GM12878 (cell line): ENCODE data around the gene FAM222B. TPM values are rescaled to one million over a fixed set of nuclear protein-coding genes. Genes with fewer than 3 reads are reported as not detected.
A peak's percentile ranks its signal among the peaks of the same experiment; 100 is the strongest.
"Not testable (repeated sequence)": the region's sequence is repeated elsewhere in the genome, so short reads cannot be mapped to it uniquely, and the experiment has no call there.

Experiments
- ATAC-seq: fragments of 200-7000 bp; cut with Tn5 transposase; 3 replicates; pipeline ENCODE4 v1.9.1; 2020; ENCODE audit warnings: mild to moderate bottlenecking, moderate library complexity
- BruUV-seq: library from RNA; stranded (reverse); fragments of 400-500 nt; replicated peaks from 2 replicates; lab custom pipeline; 2021; lab: Mats Ljungman, UMichigan
- CTCF ChIA-PET: fragments of 300-600 bp; sonication (Branson Sonifier 250); formaldehyde crosslinking; extraction: SDS; loops from one replicate; lab custom pipeline; 2021; ENCODE audit warnings: inconsistent platforms; lab: Yijun Ruan, JAX
- POLR2A ChIA-PET: fragments of 350-600 bp; formaldehyde crosslinking; extraction: SDS; loops from one replicate; lab custom pipeline; 2021; ENCODE audit warnings: inconsistent platforms; lab: Charles Lee
- RAD21 ChIA-PET: fragments of 300-600 bp; sonication (Branson Sonifier 250); formaldehyde crosslinking; loops from one replicate; lab custom pipeline; 2023; ENCODE audit warnings: antibody characterized with exemption; ENCODE audit not compliant: unreplicated experiment; lab: Charles Lee
- SMC1A ChIA-PET: fragments of 300-600 bp; sonication (Branson Sonifier 250); formaldehyde crosslinking; loops from one replicate; lab custom pipeline; 2023; ENCODE audit not compliant: unreplicated experiment, uncharacterized antibody; lab: Charles Lee
- DNase-seq: peaks from one replicate; pipeline ENCODE4 v3.0.0-alpha.2; 2011; ENCODE audit warnings: low read depth, low spot score
- FAIRE-seq: peaks from 3 replicates; lab custom pipeline; 2011; peaks lifted over from hg19 to GRCh38; lab: Jason Lieb, UNC
- H2AFZ ChIP-seq: 2 replicates; pipeline ENCODE4 v1.6.0; 2011; ENCODE audit warnings: low read depth, low read length, control low read depth; ENCODE audit not compliant: control insufficient read depth
- H3K27ac ChIP-seq: 2 replicates; pipeline ENCODE4 v1.5.1; 2011; ENCODE audit warnings: control low read depth; ENCODE audit not compliant: control insufficient read depth, insufficient read depth
- H3K27me3 ChIP-seq, 2 experiments: replicated peaks in 1 of 2; 2 replicates each; pipeline versions ENCODE4 v1.6.0 to v1.6.1; 2011; ENCODE audit warnings: low read length in 1 of 2; ENCODE audit not compliant: control insufficient read depth in 2 of 2, insufficient read depth in 2 of 2
- H3K36me3 ChIP-seq, 2 experiments: 2 replicates each; pipeline ENCODE4 v1.5.1; 2011; ENCODE audit warnings: low read length in 1 of 2; ENCODE audit not compliant: control insufficient read depth in 2 of 2, insufficient read depth in 2 of 2
- H3K4me1 ChIP-seq: 2 replicates; pipeline ENCODE4 v1.6.1; 2011; ENCODE audit warnings: mild to moderate bottlenecking, low read length, moderate library complexity, mixed read lengths; ENCODE audit not compliant: control insufficient read depth, insufficient read depth
- H3K4me2 ChIP-seq: 2 replicates; pipeline ENCODE4 v1.6.0; 2011; ENCODE audit warnings: control low read depth; ENCODE audit not compliant: control insufficient read depth, insufficient read depth
- H3K4me3 ChIP-seq: fragments of 200-600 bp; sonication (generic); 2 replicates; pipeline ENCODE4 v1.5.1; 2016
- H3K79me2 ChIP-seq: 2 replicates; pipeline ENCODE4 v1.6.0; 2011; ENCODE audit warnings: low read length; ENCODE audit not compliant: control insufficient read depth, insufficient read depth
- H3K9ac ChIP-seq: 2 replicates; pipeline ENCODE4 v1.8.0; 2011; ENCODE audit warnings: low read length, control low read depth, mixed read lengths; ENCODE audit not compliant: control insufficient read depth, insufficient read depth
- H3K9me3 ChIP-seq: replicated peaks from 3 replicates; pipeline ENCODE4 v1.5.1; 2011; ENCODE audit warnings: mild to moderate bottlenecking, low read length; ENCODE audit not compliant: control insufficient read depth, insufficient read depth
- H4K20me1 ChIP-seq: 2 replicates; pipeline ENCODE4 v1.6.0; 2011; ENCODE audit not compliant: control insufficient read depth, insufficient read depth
- POLR2A ChIP-seq: IDR thresholded peaks from 2 replicates; pipeline ENCODE4 v1.6.1; 2011; ENCODE audit warnings: low read depth, mild to moderate bottlenecking, low read length
- POLR2AphosphoS5 ChIP-seq: IDR thresholded peaks from 2 replicates; pipeline ENCODE4 v1.6.1; 2011; ENCODE audit warnings: mild to moderate bottlenecking, low read length, inconsistent platforms
- WGBS: methylation state at CpG from one replicate; pipeline ENCODE4 v1.1.6; 2016; ENCODE audit warnings: low lambda C conversion rate; ENCODE audit not compliant: insufficient replicate concordance, insufficient coverage; ENCODE audit errors: missing lambda C conversion rate; 5-methylcytosine and 5-hydroxymethylcytosine counted together
- in situ Hi-C: fragments of 300-500 bp; cut with MboI; formaldehyde crosslinking; loops from 9 replicates; pipeline ENCODE4 v1.14.3; 2018; ENCODE audit warnings: mixed read lengths
- intact Hi-C: fragments of 100-400 bp; cut with micrococcal nuclease; formaldehyde crosslinking; loops from one replicate; pipeline ENCODE4 v1.14.2; 2022; ENCODE audit not compliant: unreplicated experiment
- polyA plus RNA-seq, 11 experiments: library from polyadenylated mRNA; depleted of rRNA in 4 of 11; unstranded in 6 of 11; stranded (reverse) in 5 of 11; fragments of >200 nt; fragmentation: Nextera tagmentation in 4 of 11; fragmentation: Illumina TruSeq in 1 of 11; extraction: Ambion mirVana in 4 of 11; extraction: Trizol in 1 of 11; gene quantifications; 1 replicate in 1 of 11; 2 replicates in 10 of 11; pipeline versions ENCODE4 v1.2.1 to v1.2.3, GENCODE V29; 2011 to 2016; ENCODE audit warnings: inconsistent platforms in 2 of 11, missing spikeins in 2 of 11, low read depth in 1 of 11
- total RNA-seq, 4 experiments: library from RNA; depleted of rRNA in 3 of 4; stranded (reverse); fragments of >200 nt in 3 of 4; fragmentation: Illumina TruSeq in 1 of 4; extraction: Trizol in 1 of 4; gene quantifications; 2 replicates each; pipeline versions ENCODE4 v1.2.1 to v1.2.3, GENCODE V29; 2013 to 2021

Gene FAM222B
- total and polyA plus RNA-seq, 10 of the 15 experiments (the other 5 are each of a cell fraction or from before 2014, with no cell fraction given), result 2.8 to 18.3 (median 6.4) TPM

DNA sequence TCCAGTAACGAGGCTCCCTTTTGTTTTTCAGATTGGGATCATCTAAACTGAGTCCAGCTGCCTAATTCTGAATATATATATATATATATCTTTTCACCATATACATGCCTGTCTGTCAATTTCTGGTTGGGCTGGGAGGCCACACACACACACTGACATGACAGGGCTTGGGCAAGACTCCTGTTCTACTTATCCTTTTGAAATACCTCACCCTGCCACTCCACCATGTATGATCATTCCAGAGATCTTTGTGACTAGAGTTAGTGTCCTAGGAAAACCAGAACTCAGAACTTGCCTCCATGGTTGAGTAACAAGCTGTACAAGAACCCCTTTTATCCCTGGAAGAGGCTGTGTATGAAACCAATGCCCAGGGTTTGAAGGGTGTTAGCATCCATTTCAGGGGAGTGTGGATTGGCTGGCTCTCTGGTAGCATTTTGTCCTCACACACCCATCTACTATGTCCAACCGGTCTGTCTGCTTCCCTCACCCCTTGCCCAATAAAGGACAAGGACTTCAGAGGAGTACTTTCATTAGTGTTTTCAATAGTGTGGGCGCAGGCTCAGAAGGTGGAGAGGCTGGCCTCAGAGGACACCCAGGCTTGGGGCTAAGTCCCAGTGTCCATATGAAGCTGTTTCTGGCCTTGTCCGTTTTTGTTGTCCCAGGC is 118.6 kb downstream of the FAM222B start:
- H2AFZ ChIP-seq, H3K9ac ChIP-seq, in situ Hi-C loops, H4K20me1 ChIP-seq, DNase-seq, ATAC-seq, FAIRE-seq, H3K9me3 ChIP-seq, BruUV-seq, H3K27me3 ChIP-seq: not testable (repeated sequence)
- RAD21 ChIA-PET, result interaction anchor here (1.4 to 6.8 kb wide), 3 partner anchors 12 to 39 kb away, joined by 5 to 375 read pairs (median 109); partner anchors contain the start of genes PROCA1 and TRAF4
- POLR2A ChIA-PET, result interaction anchor here (0.6 to 17.2 kb wide), 3 partner anchors 15 to 49 kb away, joined by 3 to 485 read pairs (median 6); partner anchors contain the start of gene TRAF4
- peaks cover 45% of the 10 kb centered on the region for H3K79me2 ChIP-seq
- H3K36me3 ChIP-seq, result peaks cover 12 to 20% of the 10 kb centered on the region in 2 experiments; a peak in 3 of 4 replicates
- peaks cover 19% of the 10 kb centered on the region for H3K4me1 ChIP-seq
- peak overlapping the region; percentile 82; the same call in 1 of the 2 replicates for H3K4me2 ChIP-seq
- intact Hi-C loops, result loop anchor here (10.0 kb wide), 1 partner anchor 391 kb away; no protein-coding TSS in a partner anchor
- SMC1A ChIA-PET, result interaction anchor here (1.4 to 11.3 kb wide), 2 partner anchors 12 to 21 kb away, joined by 3 to 326 read pairs; partner anchors contain the start of genes PROCA1 and TRAF4
- CTCF ChIA-PET, result interaction anchor here (1.0 to 12.6 kb wide), 3 partner anchors 25 to 178 kb away, joined by 3 to 394 read pairs (median 147); no protein-coding TSS in a partner anchor
- peak; percentile 48; the same call in 1 of the 2 replicates for TF ChIP-seq POLR2A
- TF ChIP-seq POLR2AphosphoS5, result peak; percentile 8; the same call in 1 of the 2 replicates
- 0 out of 2 replicates have a peak overlapping the region, but pooled peaks have one; percentile 25 for H3K4me3 ChIP-seq
- WGBS, result 46% methylated on average over 4 of the region's 4 CpGs
- H3K27ac ChIP-seq, result 0 out of 2 replicates have a peak overlapping the region, but pooled peaks have one; percentile 4
